ENCODE data around the gene MSI2. TPM values are rescaled to one million over a fixed set of nuclear protein-coding genes. Genes with fewer than 3 reads are reported as not detected.

MSI2 gene
- total and polyA plus RNA-seq, 9 of the 15 experiments (the other 6 are each of a cell fraction or from before 2014, with no cell fraction given): 4.6 to 61.8 (median 42.4) TPM

DNA sequence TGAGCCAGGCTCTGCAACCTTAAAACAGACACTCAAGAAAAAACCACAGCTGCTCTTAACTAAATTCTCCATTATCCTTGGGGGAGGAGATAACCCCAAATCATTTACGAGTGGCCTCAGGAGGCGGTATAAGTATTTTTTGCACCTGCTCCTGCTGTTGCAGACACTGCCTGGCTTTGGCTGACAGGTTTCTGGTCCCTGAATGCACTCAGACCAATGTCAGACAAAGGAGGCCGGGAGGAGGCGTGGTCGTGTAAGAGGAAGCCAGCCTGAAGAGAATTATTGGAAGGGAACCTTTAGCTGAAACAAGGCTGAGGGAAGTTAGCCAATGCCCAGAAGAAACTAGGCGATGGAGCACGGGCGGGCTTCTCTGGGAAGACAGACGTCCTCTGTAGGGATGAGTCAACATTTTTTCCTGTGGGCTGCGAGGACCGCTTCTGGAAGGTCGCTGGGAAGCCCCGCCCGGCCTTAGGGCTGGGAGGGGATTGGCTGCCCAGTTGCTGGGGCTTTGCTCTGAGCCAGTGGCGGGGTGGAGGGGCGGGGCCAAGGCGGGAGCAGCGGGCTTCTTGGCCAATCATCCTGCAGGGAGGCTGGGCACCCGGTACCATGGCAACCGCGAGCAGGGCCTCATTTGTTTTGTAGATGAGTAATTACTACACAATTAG lies 406.5 kb downstream of the MSI2 start:
- H3K79me2 ChIP-seq (ENCODE audit: control insufficient read depth, insufficient read depth, low read length): no peaks in the 10 kb centered on the region
- peak overlapping the region; percentile 3; the same call in 1 of the 3 replicates for H3K27ac ChIP-seq (ENCODE audit: extremely low read depth, low read depth, low read length)
- DNase-seq (ENCODE audit: extremely low read depth in 1 of 4, low spot score in 3 of 4): peak; percentile 94 to 99 (median 98)
- 5% methylated on average over 17 of the region's 21 CpGs for WGBS (ENCODE audit: insufficient coverage, low coverage, missing lambda C conversion rate)
- in situ Hi-C loops (cut with MboI): no loop called here
- no peaks in the 10 kb centered on the region for H3K27me3 ChIP-seq (ENCODE audit: control insufficient read depth in 2 of 2, insufficient read depth in 2 of 2, low read length in 2 of 2)
- H2AFZ ChIP-seq (ENCODE audit: low read depth, low read length): peak overlapping the region; percentile 64
- BruUV-seq (replicated peaks): no TSS peak
- peaks cover 4 to 9% of the 10 kb centered on the region in 2 experiments; a peak in 3 of 5 replicates for H3K4me1 ChIP-seq (replicated peaks in 1 of 2; ENCODE audit: control insufficient read depth in 2 of 2, insufficient read depth in 2 of 2, low read length in 2 of 2)
- no peak overlapping the region for H3K4me3 ChIP-seq
- no peaks in the 10 kb centered on the region for H3K36me3 ChIP-seq (ENCODE audit: control insufficient read depth, insufficient read depth, low read length)
- no peak overlapping the region for H3K9ac ChIP-seq (ENCODE audit: insufficient read depth in 1 of 2, low read depth in 2 of 2, low read length in 2 of 2)
- ChIA-PET CTCF (ENCODE audit: low intra/inter-chr PET ratio) (interaction anchor here (0.6 to 0.7 kb wide), 4 partner anchors 57 to 1008 kb away, joined by 3 to 6 read pairs (median 4); no protein-coding TSS in a partner anchor), POLR2A (interaction anchor here (0.6 to 1.0 kb wide), 3 partner anchors 21 to 534 kb away, joined by 3 read pairs; no protein-coding TSS in a partner anchor)
- FAIRE-seq: peak; percentile 87
- no peaks in the 10 kb centered on the region for H3K9me1 ChIP-seq (ENCODE audit: control insufficient read depth, insufficient read depth, low read length)
- H3K4me2 ChIP-seq (ENCODE audit: insufficient read depth, low read length): peak overlapping the region; percentile 53
- no peaks in the 10 kb centered on the region for H3K9me3 ChIP-seq (replicated peaks; ENCODE audit: control insufficient read depth, insufficient read depth, low read depth, low read length)
- no peaks in the 10 kb centered on the region for H4K20me1 ChIP-seq (replicated peaks; ENCODE audit: control insufficient read depth, insufficient read depth, low read length)
- peak; percentile 100 for ATAC-seq
- intact Hi-C loops (cut with micrococcal nuclease): no loop called here
- TF ChIP-seq TBP (optimal IDR thresholded peaks at IDR 0.05; ENCODE audit: low read depth, low read length) (no peak), MTA2 (IDR thresholded peaks at IDR 0.05; ENCODE audit: low read depth) (no peak), FOS (IDR thresholded peaks at IDR 0.05; ENCODE audit: extremely low read depth, insufficient read length) (peak; percentile 90), NEUROD1 (IDR thresholded peaks at IDR 0.05; ENCODE audit: borderline replicate concordance, low read depth, low read length, partially characterized antibody) (peak; percentile 92), FOXA3 (CRISPR knock-in tag; conservative IDR thresholded peaks at IDR 0.05 in 1 of 2, IDR thresholded peaks at IDR 0.05 in 1 of 2) (0 out of 4 replicates have a peak, but pooled peaks of 1 of the 2 experiments have one; percentile 46), MAFG (tag; conservative IDR thresholded peaks at IDR 0.05) (peak; percentile 92), MBD2 (IDR thresholded peaks at IDR 0.05; ENCODE audit: borderline replicate concordance, low read depth) (peak; percentile 92), CTBP1 (IDR thresholded peaks at IDR 0.05; ENCODE audit: borderline replicate concordance) (peak; percentile 94), TEAD2 (tag; IDR thresholded peaks at IDR 0.05) (no peak), SPI1 (IDR thresholded peaks at IDR 0.05; ENCODE audit: borderline replicate concordance, low read depth, low read length) (peak; percentile 42; the same call in 1 of the 2 replicates), BHLHE40 (IDR thresholded peaks at IDR 0.05; ENCODE audit: low read length) (0 out of 2 replicates have a peak, but pooled peaks have one; percentile 23), NFYB (IDR thresholded peaks at IDR 0.05; ENCODE audit: extremely low read depth, insufficient read length) (peak; percentile 97), BACH1 (tag; IDR thresholded peaks at IDR 0.05) (0 out of 2 replicates have a peak, but pooled peaks have one; percentile 11), MAFF (IDR thresholded peaks at IDR 0.05; ENCODE audit: low read length) (peak; percentile 65)
- TF ChIP-seq, protein P1, sequence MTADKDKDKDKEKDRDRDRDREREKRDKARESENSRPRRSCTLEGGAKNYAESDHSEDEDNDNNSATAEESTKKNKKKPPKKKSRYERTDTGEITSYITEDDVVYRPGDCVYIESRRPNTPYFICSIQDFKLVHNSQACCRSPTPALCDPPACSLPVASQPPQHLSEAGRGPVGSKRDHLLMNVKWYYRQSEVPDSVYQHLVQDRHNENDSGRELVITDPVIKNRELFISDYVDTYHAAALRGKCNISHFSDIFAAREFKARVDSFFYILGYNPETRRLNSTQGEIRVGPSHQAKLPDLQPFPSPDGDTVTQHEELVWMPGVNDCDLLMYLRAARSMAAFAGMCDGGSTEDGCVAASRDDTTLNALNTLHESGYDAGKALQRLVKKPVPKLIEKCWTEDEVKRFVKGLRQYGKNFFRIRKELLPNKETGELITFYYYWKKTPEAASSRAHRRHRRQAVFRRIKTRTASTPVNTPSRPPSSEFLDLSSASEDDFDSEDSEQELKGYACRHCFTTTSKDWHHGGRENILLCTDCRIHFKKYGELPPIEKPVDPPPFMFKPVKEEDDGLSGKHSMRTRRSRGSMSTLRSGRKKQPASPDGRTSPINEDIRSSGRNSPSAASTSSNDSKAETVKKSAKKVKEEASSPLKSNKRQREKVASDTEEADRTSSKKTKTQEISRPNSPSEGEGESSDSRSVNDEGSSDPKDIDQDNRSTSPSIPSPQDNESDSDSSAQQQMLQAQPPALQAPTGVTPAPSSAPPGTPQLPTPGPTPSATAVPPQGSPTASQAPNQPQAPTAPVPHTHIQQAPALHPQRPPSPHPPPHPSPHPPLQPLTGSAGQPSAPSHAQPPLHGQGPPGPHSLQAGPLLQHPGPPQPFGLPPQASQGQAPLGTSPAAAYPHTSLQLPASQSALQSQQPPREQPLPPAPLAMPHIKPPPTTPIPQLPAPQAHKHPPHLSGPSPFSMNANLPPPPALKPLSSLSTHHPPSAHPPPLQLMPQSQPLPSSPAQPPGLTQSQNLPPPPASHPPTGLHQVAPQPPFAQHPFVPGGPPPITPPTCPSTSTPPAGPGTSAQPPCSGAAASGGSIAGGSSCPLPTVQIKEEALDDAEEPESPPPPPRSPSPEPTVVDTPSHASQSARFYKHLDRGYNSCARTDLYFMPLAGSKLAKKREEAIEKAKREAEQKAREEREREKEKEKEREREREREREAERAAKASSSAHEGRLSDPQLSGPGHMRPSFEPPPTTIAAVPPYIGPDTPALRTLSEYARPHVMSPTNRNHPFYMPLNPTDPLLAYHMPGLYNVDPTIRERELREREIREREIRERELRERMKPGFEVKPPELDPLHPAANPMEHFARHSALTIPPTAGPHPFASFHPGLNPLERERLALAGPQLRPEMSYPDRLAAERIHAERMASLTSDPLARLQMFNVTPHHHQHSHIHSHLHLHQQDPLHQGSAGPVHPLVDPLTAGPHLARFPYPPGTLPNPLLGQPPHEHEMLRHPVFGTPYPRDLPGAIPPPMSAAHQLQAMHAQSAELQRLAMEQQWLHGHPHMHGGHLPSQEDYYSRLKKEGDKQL (CRISPR knock-in tag; IDR thresholded peaks at IDR 0.05; ENCODE audit: borderline replicate concordance): no peak

Measured in K562 (cell line).